H1 (cell line): ENCODE results near the gene HTR5A. TPM values are rescaled to one million over a fixed set of nuclear protein-coding genes. Genes with fewer than 3 reads are reported as not detected.

ENCODE experiments used
- CTCF ChIA-PET: fragments of 300-600 bp; sonication (Branson Sonifier 250); formaldehyde crosslinking; loops from one replicate; lab custom pipeline; 2021; ENCODE audit not compliant: partially characterized antibody; lab: Charles Lee
- POLR2A ChIA-PET: fragments of 300-600 bp; sonication (Branson Sonifier 250); formaldehyde crosslinking; loops from one replicate; lab custom pipeline; 2021; ENCODE audit warnings: inconsistent platforms; ENCODE audit not compliant: partially characterized antibody; lab: Charles Lee
- DNase-seq, 2 experiments: peaks; one replicate each; pipeline versions ENCODE4 v3.0.0 to v3.0.0-alpha.2; 2010 to 2022; ENCODE audit warnings: low spot score in 2 of 2, low read depth in 1 of 2, mixed read lengths in 1 of 2
- FAIRE-seq: peaks from 2 replicates; lab custom pipeline; 2011; peaks lifted over from hg19 to GRCh38; lab: Jason Lieb, UNC
- H2AFZ ChIP-seq: 2 replicates; pipeline ENCODE4 v1.8.1; 2012; ENCODE audit warnings: low read length, inconsistent platforms
- H2AK5ac ChIP-seq: 2 replicates; pipeline ENCODE4 v1.6.1; 2013; ENCODE audit warnings: low read depth, low read length
- H2BK120ac ChIP-seq: replicated peaks from 2 replicates; pipeline ENCODE3; 2013; ENCODE audit warnings: low read depth, low read length, inconsistent platforms
- H2BK12ac ChIP-seq: 2 replicates; pipeline ENCODE4 v1.6.1; 2013; ENCODE audit warnings: low read depth, low read length
- H2BK15ac ChIP-seq: 2 replicates; pipeline ENCODE4 v1.6.1; 2013; ENCODE audit warnings: low read length
- H2BK20ac ChIP-seq: 2 replicates; pipeline ENCODE4 v1.6.1; 2013; ENCODE audit warnings: low read length
- H2BK5ac ChIP-seq: 2 replicates; pipeline ENCODE4 v1.6.1; 2013; ENCODE audit warnings: low read depth, low read length
- H3K14ac ChIP-seq: 2 replicates; pipeline ENCODE4 v1.6.1; 2013; ENCODE audit warnings: inconsistent platforms; ENCODE audit not compliant: insufficient read length
- H3K18ac ChIP-seq: 2 replicates; pipeline ENCODE4 v1.6.1; 2013; ENCODE audit warnings: low read length; ENCODE audit errors: extremely low read depth
- H3K23ac ChIP-seq: 2 replicates; pipeline ENCODE4 v1.6.1; 2013; ENCODE audit warnings: inconsistent platforms; ENCODE audit not compliant: insufficient read length
- H3K23me2 ChIP-seq: 2 replicates; pipeline ENCODE4 v1.6.1; 2013; ENCODE audit warnings: low read depth, low read length
- H3K27ac ChIP-seq: 2 replicates; pipeline ENCODE4 v1.6.1; 2011; ENCODE audit warnings: low read depth, low read length, inconsistent platforms
- H3K27me3 ChIP-seq, 4 experiments: replicated peaks in 1 of 4; 1 replicate in 1 of 4; 2 replicates in 3 of 4; pipeline versions ENCODE4 v1.6.1 to v1.8.1; 2011 to 2013; ENCODE audit warnings: low read length in 3 of 4, mild to moderate bottlenecking in 3 of 4, inconsistent platforms in 2 of 4, mixed read lengths in 2 of 4, moderate library complexity in 1 of 4; ENCODE audit not compliant: control insufficient read depth in 3 of 4, insufficient read depth in 3 of 4; ENCODE audit errors: extremely low read depth in 1 of 4
- H3K36me3 ChIP-seq, 4 experiments: 2 replicates each; pipeline versions ENCODE4 v1.6.1 to v1.8.1; 2011 to 2013; ENCODE audit warnings: mild to moderate bottlenecking in 4 of 4, low read length in 3 of 4, moderate library complexity in 2 of 4, control low read depth in 1 of 4, inconsistent platforms in 1 of 4; ENCODE audit not compliant: insufficient read depth in 4 of 4, control insufficient read depth in 2 of 4
- H3K4ac ChIP-seq: replicated peaks from 2 replicates; pipeline ENCODE3; 2013; ENCODE audit warnings: low read length, low read depth, mixed read lengths, inconsistent platforms; ENCODE audit not compliant: insufficient read length
- H3K4me1 ChIP-seq, 4 experiments: replicated peaks in 1 of 4; 1 replicate in 1 of 4; 2 replicates in 3 of 4; pipeline versions ENCODE4 v1.6.1 to v1.8.1; 2011 to 2013; ENCODE audit warnings: low read length in 3 of 4, inconsistent platforms in 2 of 4, mixed read lengths in 1 of 4; ENCODE audit not compliant: insufficient read depth in 4 of 4, control insufficient read depth in 3 of 4
- H3K4me2 ChIP-seq, 2 experiments: 2 replicates each; pipeline versions ENCODE4 v1.6.1 to v1.8.1; 2011 to 2013; ENCODE audit warnings: low read depth in 2 of 2, low read length in 2 of 2, control low read depth in 1 of 2, inconsistent platforms in 1 of 2, mild to moderate bottlenecking in 1 of 2; ENCODE audit not compliant: insufficient read depth in 1 of 2
- H3K4me3 ChIP-seq, 4 experiments: fragments of 200-600, 300-600 bp in 1 of 4; sonication (generic), shearing (Covaris generic), sonication (Bioruptor Twin) in 1 of 4; 2 replicates each; pipeline versions ENCODE4 v1.5.1 to v1.8.1; 2011 to 2016; ENCODE audit warnings: low read length in 4 of 4, low read depth in 3 of 4, control low read depth in 2 of 4, inconsistent platforms in 2 of 4, mild to moderate bottlenecking in 2 of 4, mixed read lengths in 1 of 4, moderate library complexity in 1 of 4; ENCODE audit not compliant: insufficient read depth in 2 of 4; ENCODE audit errors: extremely low read depth in 1 of 4
- H3K56ac ChIP-seq: replicated peaks from 2 replicates; pipeline ENCODE3; 2013; ENCODE audit warnings: low read depth, mild to moderate bottlenecking, mixed read lengths, low read length, inconsistent platforms; ENCODE audit not compliant: insufficient read length
- H3K79me1 ChIP-seq: 2 replicates; pipeline ENCODE4 v1.6.1; 2013; ENCODE audit warnings: low read depth, low read length, control low read depth
- H3K79me2 ChIP-seq, 2 experiments: 2 replicates each; pipeline versions ENCODE4 v1.6.1 to v1.8.1; 2012 to 2013; ENCODE audit warnings: low read length in 2 of 2, mild to moderate bottlenecking in 2 of 2, inconsistent platforms in 1 of 2; ENCODE audit not compliant: insufficient read depth in 2 of 2, control insufficient read depth in 1 of 2
- H3K9ac ChIP-seq, 4 experiments: replicated peaks in 1 of 4; 1 replicate in 1 of 4; 2 replicates in 3 of 4; pipeline versions ENCODE4 v1.6.1 to v1.8.1; 2011 to 2013; ENCODE audit warnings: low read depth in 3 of 4, low read length in 3 of 4, control low read depth in 2 of 4, mild to moderate bottlenecking in 2 of 4, moderate library complexity in 2 of 4, inconsistent platforms in 1 of 4; ENCODE audit errors: extremely low read depth in 1 of 4
- H3K9me3 ChIP-seq, 2 experiments: 2 replicates each; pipeline versions ENCODE4 v1.6.1 to v1.8.1; 2012 to 2013; ENCODE audit warnings: mild to moderate bottlenecking in 2 of 2, moderate library complexity in 2 of 2, control low read depth in 1 of 2, inconsistent platforms in 1 of 2, low read depth in 1 of 2, low read length in 1 of 2, mixed read lengths in 1 of 2; ENCODE audit not compliant: insufficient read depth in 2 of 2
- H4K20me1 ChIP-seq, 2 experiments: replicated peaks in 1 of 2; 2 replicates each; pipeline versions ENCODE3 to v1.8.1; 2011 to 2013; ENCODE audit warnings: inconsistent platforms in 2 of 2, low read length in 2 of 2, mild to moderate bottlenecking in 1 of 2; ENCODE audit not compliant: insufficient read depth in 2 of 2, control insufficient read depth in 1 of 2
- H4K5ac ChIP-seq: 2 replicates; pipeline ENCODE4 v1.6.1; 2013; ENCODE audit warnings: low read length, low read depth, mixed read lengths, inconsistent platforms; ENCODE audit not compliant: insufficient read length
- H4K8ac ChIP-seq: 2 replicates; pipeline ENCODE4 v1.8.0; 2013; ENCODE audit warnings: mild to moderate bottlenecking, moderate library complexity, low read length, inconsistent platforms; ENCODE audit not compliant: insufficient read depth; ENCODE audit errors: extremely low read depth
- H4K91ac ChIP-seq: replicated peaks from 2 replicates; pipeline ENCODE3; 2013; ENCODE audit warnings: low read length, mixed read lengths, inconsistent platforms; ENCODE audit not compliant: insufficient read length
- ATF3 ChIP-seq: IDR thresholded peaks from 2 replicates; pipeline ENCODE4 v1.6.1; 2011; ENCODE audit warnings: low read depth, mild to moderate bottlenecking, low read length; ENCODE audit not compliant: insufficient read depth
- GABPA ChIP-seq: IDR thresholded peaks from 2 replicates; pipeline ENCODE4 v1.6.1; 2011; ENCODE audit warnings: mild to moderate bottlenecking, low read length, moderate library complexity, borderline replicate concordance; ENCODE audit not compliant: insufficient read depth
- HDAC6 ChIP-seq: IDR thresholded peaks from one replicate; pipeline ENCODE4 v1.7.1; 2012; ENCODE audit warnings: low read depth, mild to moderate bottlenecking, inconsistent platforms, low read length, moderate library complexity
- KDM1A ChIP-seq: fragments of 200-600, 300-600 bp; sonication (generic); IDR thresholded peaks from 2 replicates; pipeline ENCODE4 v1.7.1; 2016; ENCODE audit warnings: mild to moderate bottlenecking, low read length, borderline replicate concordance
- SP1 ChIP-seq: IDR thresholded peaks from 2 replicates; pipeline ENCODE4 v1.6.1; 2011; ENCODE audit warnings: low read depth, low read length
- WGBS, 2 experiments: shearing (Covaris generic) in 1 of 2; methylation state at CpG; one replicate each; pipeline versions ENCODE4 v1.1.6 to v1.1.7; 2013 to 2015; ENCODE audit warnings: low lambda C conversion rate in 2 of 2, mixed read lengths in 2 of 2, inconsistent platforms in 1 of 2, low coverage in 1 of 2, missing lambda C conversion rate in 1 of 2; ENCODE audit not compliant: insufficient replicate concordance in 2 of 2, insufficient coverage in 1 of 2, insufficient read length in 1 of 2; ENCODE audit errors: extremely low coverage in 1 of 2, missing lambda C conversion rate in 1 of 2; 5-methylcytosine and 5-hydroxymethylcytosine counted together
- polyA plus RNA-seq, 7 experiments: library from polyadenylated mRNA; depleted of rRNA in 3 of 7; stranded (reverse) in 5 of 7; unstranded in 2 of 7; fragments of >200 nt in 5 of 7; fragments of 200-250 nt in 2 of 7; gene quantifications; 1 replicate in 5 of 7; 2 replicates in 1 of 7; 4 replicates in 1 of 7; pipeline versions ENCODE4 v1.2.1 to v1.2.3, GENCODE V29; 2011 to 2013; ENCODE audit warnings: missing spikeins in 2 of 7, mixed read lengths in 2 of 7
- total RNA-seq: library from RNA; stranded (reverse); fragmentation: NEBNext Ultra II Directional; extraction: Animal tissue kit (Norgen Biotek cat#: 25700); gene quantifications from 2 replicates; pipeline ENCODE4 v1.2.1, GENCODE V29; 2021

HTR5A gene
- total and polyA plus RNA-seq, 2 of the 8 experiments (the other 6 are each of a cell fraction or from before 2014, with no cell fraction given), result 0.02 TPM; not detected in 1

DNA sequence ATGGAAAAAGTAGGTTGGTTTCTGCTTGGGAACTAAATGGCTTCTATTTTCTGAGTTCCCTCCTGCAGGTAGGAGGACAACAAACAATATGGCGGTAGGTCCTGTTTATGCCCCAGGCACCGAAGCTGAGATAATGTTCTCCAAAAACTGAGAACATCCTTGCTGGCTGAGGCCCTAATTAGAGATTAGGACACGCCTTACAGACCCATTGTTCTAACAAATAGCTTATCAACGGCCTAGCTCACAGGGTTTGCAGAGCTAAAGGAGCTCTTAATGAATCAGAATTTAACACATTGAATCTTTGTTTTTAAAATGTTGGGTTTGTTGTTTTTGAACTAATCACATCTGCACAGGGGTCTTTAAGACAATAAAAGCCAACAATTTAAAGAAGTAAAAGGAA, 37.0 kb downstream of the HTR5A start:
- POLR2A ChIA-PET, result no interaction called here
- no peak overlapping the region for H3K9ac ChIP-seq
- H3K4me2 ChIP-seq, result no peak overlapping the region
- 93% methylated on average over 4 of the region's 4 CpGs; no CpG with 5 or more reads in 1 of the 2 experiments for WGBS, 2 experiments
- H3K4me1 ChIP-seq, result peaks cover 0 to 4% (median 0%) of the 10 kb centered on the region in 4 experiments; a peak in 2 of 7 replicates
- no peak overlapping the region for H2BK120ac ChIP-seq
- no peaks in the 10 kb centered on the region for H3K27me3 ChIP-seq
- no peak overlapping the region for H3K4ac ChIP-seq
- H3K4me3 ChIP-seq, result no peak overlapping the region
- H4K91ac ChIP-seq, result no peak overlapping the region
- H3K9me3 ChIP-seq, result no peaks in the 10 kb centered on the region
- peaks cover 2% of the 10 kb centered on the region; the same call in 1 of the 2 replicates for H3K23me2 ChIP-seq
- H2BK15ac ChIP-seq, result no peak overlapping the region
- no peaks in the 10 kb centered on the region for H3K36me3 ChIP-seq
- no peak overlapping the region for H2AFZ ChIP-seq
- H3K56ac ChIP-seq, result no peak overlapping the region
- no peak overlapping the region for H2BK20ac ChIP-seq
- no peak overlapping the region for H2BK5ac ChIP-seq
- H3K18ac ChIP-seq, result no peak overlapping the region
- H3K79me1 ChIP-seq, result no peaks in the 10 kb centered on the region
- H4K8ac ChIP-seq, result no peak overlapping the region
- FAIRE-seq, result no peak
- CTCF ChIA-PET, result interaction anchor here (1.2 to 1.9 kb wide), 5 partner anchors 8 to 238 kb away, joined by 3 to 6 read pairs (median 4); no protein-coding TSS in a partner anchor
- no peak overlapping the region for H2BK12ac ChIP-seq
- no peaks in the 10 kb centered on the region for H4K20me1 ChIP-seq
- no peak overlapping the region for H3K27ac ChIP-seq
- no peak overlapping the region for H3K14ac ChIP-seq
- no peak for DNase-seq
- no peak overlapping the region for H2AK5ac ChIP-seq
- H4K5ac ChIP-seq, result no peak overlapping the region
- H3K23ac ChIP-seq, result no peak overlapping the region
- H3K79me2 ChIP-seq, result no peaks in the 10 kb centered on the region
- TF ChIP-seq HDAC6 (no peak), GABPA (no peak), SP1 (no peak), ATF3 (no peak), KDM1A (no peak)
